ENCODE data around the gene FBH1.
A peak's percentile ranks its signal among the peaks of the same experiment; 100 is the strongest.
"Not testable (repeated sequence)": the region's sequence is repeated elsewhere in the genome, so short reads cannot be mapped to it uniquely, and the experiment has no call there.

Gene FBH1

DNA sequence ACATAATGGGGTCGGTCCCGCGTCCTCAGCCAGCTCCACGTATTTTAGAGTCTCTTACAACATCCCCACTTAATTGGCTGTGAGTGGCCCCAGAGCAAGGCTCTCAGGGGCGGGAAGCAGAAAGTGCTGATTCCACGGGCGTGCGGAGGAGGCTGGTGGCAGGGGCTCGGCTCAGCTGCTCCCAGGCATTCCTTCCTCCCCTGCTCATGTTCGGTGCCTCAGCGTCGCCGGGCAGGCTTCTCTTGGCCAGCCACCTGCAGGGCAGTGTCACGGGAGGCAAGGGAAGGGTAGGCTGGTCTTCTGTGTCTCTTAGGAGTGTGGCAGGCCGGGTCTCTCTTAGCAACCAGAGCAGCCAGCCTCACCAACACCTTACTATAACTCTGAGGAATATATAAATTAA is 53.5 kb downstream of the FBH1 start:
- no peak for DNase-seq

DNA sequence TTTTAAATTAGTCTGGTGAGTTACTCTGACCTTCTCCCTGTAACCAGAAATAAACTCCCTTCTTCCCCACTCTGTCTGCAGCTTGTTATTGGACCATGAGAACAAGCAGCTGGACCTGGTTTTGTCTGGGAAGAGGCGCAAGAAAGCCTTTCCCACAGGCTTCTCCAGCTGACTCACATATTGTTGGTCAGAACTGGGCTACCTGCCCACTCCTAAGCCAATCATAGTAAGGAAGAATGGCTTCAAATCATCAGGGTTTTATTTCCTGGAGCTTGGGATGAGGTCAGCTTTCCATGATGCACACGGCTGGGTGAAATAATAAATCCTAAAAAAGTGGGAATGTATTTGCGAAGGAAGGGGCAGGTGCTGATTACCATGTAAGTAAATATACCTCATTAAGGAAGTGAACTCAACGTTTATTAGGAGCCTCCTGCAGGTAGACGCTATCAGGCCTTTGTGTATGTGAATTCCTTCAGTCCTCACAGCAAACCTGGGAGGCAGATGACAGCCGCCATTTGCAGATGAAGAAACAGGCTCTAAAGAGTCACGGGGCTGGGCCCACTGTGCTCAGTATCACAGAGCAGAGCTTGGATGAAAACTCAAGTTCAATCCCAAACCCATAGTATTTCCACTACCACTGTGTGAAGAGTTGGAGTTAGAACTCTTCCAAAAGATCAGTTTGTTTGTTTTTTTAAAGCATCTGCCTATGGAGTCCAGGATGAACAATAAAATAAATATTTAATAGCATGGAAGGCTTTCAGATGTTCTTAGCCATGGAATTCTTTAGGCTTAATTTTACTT is 54.5 kb downstream of the FBH1 start:
- no peak for DNase-seq

DNA sequence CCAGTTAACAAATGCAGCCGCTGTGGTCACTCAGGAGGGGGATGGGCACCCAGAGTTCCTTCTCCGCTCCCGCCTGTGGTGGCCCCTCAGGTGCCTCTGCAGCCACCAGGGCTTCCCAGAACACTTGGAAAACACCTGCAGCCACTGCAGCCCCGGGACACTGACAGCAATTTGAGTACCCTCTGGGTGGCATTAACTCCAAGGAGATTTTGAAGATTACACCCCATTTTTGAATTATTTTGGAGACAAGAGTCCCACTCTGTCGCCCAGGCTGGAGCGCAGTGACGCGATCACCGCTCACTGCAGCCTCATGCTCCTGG is 55.1 kb downstream of the FBH1 start:
- no peak for DNase-seq

DNA sequence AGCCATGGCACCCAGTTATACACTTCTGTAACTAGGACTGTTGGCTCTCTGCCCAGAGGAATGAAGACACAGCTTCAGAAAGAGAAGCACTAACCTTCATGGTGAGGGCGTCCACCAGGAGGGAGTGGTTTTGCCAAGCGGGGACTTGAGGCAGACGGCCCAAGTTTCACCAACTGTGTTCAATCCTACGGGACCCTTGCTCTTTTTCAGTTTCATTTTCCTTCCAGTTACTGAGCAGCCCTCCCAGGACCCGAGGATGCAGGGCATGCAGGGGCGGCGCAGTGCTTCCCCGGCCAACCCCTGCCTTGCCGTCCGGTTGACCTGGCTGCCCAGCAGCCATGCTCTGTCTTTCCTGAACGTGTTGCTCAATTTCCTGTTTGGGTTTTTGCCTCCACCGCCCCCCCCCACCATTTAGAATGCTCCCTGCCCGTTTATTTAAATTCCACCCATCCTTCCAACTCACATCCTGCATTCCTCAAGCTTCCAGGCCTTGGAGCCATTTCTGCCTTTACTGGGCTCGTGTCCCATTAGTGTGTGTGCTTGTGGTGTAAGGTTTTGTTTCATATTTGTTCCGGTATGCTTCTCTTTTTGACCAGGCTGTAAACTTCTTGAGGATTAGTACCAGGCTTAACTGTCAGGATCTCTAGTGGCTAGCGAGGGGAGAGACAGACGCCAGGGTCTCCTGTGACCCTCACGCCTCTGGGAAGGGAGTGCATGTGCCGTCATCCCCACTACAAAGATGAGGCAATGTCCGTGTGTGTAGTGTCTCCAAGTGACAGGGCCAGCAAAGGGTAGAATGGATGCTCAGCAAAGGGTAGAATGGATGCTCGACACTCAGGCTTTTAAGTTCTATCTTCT is 55.7 kb downstream of the FBH1 start:
- no peak for DNase-seq

DNA sequence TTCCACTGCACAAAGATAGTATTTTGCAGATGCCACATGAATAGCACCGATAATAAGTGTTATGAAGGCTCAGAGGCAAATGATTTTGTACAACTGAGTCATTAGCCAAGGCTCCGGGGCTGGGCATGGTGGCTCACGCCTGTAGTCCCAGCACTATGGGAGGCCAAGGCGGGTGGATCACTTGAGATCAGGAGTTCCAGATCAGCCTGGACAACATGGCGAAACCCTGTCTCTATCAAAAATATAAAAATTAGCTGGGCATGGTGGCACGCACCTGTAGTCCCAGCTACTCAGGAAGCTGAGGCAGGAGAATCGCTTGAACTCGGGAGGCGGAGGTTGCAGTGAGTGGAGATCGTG is 56.4 kb downstream of the FBH1 start:
- DNase-seq = not testable (repeated sequence)

DNA sequence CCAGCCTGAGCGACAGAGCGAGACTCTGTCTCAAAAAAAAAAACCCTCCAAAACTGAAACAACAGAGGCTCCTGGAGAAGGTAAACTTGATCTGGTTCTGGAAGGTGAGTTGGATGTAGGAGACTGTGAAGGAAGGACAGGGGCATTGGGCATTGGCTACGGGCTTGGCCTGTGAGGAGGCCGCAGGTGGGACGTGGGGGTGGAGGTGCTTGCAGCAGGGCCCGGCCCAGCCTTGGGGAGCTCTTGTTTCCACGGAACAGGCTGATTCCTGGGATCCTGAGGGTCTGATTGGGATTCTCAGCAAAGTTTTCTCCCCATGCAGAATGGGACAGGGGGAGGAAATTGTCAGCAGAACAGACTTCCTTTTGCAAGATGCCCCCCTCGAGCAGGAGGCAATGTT is 56.7 kb downstream of the FBH1 start:
- DNase-seq = no peak

DNA sequence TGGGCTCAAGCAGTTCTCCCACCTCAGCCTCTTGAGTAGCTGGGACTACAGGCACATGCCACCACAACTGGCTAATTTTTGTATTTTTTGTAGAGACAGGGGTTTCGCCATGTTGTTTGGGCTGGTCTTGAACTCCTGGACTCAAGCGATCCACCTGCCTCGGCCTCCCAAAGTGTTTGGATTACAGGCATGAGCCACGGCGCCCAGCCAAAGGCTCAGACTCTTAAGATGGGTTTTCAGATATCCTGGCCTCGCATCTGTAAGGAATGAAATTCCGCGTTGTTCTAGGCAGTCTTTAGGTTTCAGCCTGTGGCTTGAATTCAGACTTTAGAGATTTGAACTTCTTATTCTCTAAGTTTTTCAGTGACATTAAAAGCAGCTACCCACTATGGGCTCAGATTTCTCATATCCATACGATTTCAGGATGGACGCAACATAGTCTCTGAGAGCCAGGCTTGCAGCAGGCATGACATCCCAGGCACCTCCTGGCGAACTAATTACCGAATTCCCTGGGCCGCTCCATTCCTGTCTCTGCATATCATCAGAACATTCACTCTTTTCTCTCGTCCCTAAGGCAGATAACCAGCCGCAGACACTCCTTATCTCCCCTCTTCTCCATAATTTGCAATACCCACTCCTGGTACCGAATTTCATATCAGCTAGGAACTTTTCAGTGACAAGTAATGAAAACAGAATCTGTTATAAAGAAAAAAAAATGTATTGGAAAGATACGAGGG is 57.6 kb downstream of the FBH1 start:
- no peak for DNase-seq

DNA sequence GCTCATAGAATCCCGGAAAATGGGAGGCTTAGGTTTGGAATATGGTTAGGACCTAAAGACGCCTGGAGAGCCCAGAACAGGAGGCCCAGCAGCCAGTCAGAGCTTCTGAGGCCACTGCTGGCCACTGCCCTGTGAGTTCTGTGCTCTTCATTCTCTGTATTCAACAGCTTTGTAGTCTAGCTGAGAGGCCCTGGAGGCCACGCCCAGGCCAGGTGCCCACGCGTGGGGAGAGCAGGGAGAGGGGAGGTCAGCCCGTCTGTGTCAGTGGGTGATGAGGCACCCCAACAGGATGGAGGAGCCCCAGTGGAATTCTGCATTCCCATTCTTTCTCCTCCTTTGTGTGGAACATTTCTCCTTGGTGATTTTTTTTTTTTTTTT is 58.2 kb downstream of the FBH1 start:
- no peak for DNase-seq

DNA sequence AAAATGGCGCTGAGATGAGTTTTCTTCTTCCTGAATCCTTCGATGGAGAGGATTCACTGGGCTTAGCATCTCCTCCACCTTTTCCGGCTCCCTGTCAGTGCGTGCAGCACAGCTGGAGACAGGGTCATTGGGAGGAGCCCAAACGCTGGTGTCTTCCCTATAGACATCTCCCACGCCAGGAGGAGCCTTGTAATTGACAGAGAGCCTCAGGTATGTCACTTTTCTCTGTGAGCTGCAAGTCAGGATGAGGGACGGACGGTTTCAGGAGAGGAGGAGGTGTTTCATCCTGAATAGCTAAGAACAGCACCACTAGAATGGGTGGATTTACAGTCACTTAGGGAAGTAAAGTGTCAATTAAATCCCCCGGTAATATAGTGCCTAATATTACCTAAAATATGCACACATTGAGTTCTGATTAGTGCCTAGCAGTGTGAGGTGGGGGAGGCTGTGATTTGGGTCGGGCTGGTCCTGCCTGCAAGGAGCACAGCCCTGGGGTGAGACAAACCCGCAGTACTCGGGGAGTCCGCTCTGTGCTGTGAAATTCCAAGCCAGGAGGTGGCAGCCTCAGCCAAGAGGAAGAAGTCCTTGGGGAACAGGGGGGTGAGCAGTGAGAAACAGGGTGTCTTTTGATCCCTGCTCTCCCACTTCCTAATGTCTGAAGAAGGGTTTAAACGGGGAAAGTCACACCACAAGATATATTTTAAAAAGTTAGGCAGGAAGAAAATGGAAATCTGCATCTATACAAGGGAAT is 59.1 kb downstream of the FBH1 start:
- peak; percentile 53 to 71 for DNase-seq

DNA sequence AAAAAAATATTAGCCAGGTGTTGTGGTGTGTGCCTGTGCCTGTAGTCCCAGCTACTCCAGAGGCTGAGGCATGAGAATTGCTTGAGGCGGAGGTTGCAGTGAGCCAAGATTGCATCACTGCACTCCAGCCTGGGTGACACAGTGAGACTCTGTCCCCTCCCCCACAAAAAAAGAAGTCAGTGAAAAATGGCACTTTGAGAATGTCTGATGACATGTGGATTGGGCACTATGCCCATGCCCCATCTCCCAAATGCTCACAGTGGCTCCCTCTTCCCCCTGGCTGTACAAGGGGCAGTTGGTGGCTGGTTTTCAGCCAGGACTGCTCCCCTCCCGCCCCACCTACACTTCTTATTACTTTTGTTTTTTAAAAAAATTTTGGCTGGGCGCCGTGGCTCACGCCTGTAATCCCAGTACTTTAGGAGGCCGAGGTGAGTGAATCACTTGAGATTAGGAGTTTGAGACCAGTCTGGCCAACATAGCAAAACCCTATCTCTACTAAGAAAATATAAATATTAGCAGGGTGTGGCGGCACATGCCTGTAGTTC is 61.2 kb downstream of the FBH1 start:
- DNase-seq = peak in 1 of 2 experiments; percentile 20

DNA sequence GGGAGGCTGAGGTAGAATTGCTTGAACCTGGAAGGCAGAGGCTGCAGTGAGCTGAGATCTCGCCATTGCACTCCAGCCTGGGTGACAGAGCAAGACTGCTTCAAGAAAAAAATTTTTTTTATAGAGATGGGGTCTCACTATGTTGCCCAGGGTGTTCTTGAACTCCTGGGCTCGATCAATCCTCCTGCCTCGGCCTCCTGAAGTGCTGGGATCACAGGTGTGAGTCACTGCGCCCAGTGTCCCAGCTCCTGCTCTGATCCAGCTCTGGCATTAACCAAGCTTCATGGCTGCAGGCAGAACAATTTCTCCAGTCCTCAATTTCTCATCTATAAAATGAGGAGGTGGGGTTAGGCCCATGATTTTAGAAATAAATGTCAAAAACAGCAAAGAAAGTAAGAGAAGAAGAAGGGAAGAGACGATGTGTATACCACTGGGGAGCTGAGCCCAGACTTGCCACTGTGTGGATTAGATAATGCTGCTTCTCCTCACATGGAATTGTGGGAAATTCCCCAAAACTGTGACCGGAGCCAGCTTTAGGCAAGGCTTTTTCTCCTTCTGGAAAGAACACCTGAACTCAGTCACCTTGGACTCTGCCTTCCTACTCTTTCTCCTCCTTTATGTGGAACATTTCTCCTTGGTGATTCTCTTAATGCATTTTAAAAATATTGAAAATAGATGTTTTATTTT is 61.8 kb downstream of the FBH1 start:
- DNase-seq = no peak

DNA sequence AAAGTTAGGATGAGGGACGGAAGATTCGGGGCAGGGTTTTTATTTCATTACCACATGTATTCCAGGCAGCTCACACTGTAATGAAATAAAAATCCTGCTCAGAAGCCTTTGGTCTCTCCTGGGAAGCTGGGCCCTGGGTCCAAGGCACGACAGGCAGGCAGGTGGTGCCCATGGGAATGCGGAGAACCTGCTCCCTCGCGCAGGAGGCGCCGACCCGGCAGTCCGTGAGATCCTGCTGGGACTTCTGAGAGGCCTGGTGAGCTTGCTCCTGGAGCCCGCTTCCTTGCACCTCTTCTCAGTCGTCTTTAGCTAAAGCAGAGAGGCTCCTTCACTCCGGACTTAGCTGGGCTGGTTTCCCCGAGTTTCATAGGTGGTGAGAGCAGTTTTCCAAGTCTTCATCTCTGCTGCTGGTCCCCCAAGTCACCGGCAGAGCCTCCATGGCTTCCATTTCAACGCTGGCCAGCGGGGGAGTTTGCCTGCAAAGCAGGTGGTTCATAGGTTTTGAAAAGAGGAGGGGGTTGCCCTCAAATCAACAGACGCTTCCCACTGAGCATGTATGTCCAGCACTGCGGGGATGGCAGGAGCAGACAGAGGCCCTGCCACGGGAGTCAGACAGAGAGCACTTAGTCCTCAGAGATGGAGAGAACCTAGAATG is 62.8 kb downstream of the FBH1 start:
- no peak for DNase-seq

DNA sequence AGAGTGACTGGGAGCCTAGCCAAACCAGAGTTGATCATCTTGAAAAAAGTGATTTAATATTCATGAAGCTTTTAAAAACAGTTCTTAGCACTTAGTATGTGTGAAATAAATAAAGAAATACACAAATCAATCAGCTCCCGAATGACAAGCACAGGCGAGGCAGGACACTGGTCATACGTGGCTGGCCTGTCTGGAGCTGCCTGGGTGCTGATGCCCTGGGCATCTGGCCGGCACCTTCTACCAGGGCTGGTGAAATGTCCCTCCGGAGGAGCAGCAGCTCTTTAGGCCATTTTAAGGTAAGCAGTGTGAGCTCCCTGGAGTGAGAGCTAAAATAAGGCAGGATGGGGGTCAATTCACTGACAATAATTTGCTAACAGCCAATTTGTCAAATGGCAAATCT is 63.6 kb downstream of the FBH1 start:
- DNase-seq = no peak

DNA sequence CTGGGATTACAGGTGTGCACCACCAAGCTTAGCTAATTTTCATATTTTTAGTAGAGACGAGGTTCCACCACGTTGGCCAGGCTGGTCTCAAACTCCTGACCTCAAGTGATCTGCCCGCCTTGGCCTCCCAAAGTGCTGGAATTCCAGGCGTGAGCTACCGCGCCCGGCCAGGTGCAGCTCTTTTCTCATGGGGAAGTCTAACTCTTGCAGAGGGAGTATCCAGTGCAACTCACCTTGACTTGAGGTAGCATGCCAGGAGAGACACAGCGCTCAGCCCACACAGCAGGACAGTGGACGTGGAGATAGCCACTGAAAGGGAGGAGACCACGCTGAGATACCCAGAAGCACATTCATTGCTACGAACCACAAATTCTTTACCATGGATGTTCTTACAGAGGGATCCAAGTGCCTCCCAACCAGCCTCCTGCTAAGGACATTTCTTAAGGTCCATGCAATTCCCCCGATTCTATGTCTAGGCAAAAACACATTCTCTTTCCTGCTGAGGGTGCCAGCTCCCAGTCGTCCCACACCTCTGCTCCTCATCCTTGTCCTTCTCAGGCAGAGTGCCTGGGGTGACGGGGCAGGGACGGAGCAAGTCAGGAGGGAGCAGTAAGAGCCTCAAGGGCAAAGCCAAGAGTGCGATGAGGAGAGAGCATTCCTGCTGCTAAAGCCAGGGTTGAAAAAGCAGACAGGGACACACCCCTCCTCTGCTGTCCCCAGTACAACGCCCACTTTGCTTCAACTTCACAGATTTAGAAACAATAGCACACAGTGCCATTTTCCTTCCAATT is 66.3 kb downstream of the FBH1 start:
- DNase-seq = no peak

DNA sequence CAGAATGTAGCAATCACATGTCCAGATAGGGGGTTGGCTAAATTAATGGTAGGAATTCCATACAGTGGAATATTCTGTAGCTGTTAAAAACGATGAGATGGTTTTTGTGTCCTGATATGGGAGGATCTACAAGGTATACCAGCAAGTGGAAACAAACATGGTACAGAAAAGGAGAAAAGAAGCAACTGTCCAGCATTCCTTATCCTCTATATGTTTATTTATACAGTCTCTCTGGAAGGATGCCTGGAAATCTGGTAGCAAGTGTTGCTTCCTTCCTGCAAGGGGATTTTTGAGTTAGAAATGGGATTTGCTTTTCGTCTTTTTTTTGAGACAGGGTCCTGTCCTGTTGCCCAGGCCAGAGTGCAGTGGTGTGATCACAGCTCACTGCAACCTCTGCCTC is 68.0 kb downstream of the FBH1 start:
- DNase-seq = no peak

DNA sequence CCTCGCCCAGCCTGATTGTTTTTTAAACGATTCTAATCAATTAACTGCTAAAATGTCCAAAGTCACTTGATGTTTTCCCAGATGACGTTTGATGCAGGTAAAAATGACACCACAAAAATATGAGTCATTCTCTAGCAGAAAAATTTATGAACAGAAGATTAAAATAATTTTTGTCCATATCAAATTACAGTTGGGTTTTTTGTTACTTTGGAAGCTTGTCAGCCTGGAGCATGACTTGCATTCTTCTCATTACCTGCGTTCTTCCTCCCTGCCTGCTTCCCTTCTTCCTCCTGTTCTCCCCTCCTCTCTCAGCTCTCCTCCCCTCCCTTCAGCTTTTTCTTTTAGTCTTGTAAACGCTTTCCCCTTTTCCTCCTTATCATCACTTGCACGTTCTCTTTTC is 68.6 kb downstream of the FBH1 start:
- DNase-seq = no peak

DNA sequence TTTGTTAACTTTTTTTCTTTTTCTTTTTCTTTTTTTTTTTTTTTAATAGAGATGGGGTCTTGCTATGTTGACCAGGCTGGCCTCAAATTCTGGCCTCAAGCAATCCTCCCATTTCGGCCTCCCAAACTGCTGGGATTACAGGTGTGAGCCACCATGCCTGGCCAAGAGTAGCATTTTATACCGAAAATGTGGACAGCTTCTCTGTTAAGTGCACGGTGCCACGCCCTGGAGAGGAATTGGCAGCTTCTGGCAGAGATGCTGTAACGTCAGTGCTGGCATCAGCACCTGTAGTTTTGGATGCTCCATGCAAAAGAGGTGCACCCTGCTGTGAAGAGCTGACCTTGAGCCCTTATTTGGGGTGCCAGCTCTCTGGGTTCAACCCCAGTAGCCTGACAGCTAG is 69.1 kb downstream of the FBH1 start:
- DNase-seq = no peak

DNA sequence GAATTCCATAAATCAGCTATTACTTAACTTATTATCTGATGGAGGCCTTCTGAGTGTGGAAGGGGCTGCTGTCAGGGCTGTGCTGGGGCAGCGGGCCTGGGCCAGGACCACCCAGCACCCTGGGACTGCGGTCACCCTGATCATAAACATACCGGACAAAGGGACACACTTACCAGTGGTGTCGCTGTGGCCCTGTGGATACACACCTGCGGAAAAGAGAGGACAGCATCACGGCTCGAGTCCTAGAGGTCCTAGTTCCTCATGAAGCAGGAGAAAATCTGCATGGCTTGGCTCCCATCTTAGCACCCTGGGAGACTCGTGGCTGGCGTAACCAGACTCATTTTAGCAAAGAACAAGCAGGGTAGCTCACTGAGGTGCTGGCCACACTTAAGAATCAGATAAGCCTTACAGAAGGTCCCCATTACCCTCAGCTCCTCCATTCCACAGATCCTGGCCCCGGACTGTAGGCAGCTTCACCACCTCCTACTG is 69.6 kb downstream of the FBH1 start:
- no peak for DNase-seq

DNA sequence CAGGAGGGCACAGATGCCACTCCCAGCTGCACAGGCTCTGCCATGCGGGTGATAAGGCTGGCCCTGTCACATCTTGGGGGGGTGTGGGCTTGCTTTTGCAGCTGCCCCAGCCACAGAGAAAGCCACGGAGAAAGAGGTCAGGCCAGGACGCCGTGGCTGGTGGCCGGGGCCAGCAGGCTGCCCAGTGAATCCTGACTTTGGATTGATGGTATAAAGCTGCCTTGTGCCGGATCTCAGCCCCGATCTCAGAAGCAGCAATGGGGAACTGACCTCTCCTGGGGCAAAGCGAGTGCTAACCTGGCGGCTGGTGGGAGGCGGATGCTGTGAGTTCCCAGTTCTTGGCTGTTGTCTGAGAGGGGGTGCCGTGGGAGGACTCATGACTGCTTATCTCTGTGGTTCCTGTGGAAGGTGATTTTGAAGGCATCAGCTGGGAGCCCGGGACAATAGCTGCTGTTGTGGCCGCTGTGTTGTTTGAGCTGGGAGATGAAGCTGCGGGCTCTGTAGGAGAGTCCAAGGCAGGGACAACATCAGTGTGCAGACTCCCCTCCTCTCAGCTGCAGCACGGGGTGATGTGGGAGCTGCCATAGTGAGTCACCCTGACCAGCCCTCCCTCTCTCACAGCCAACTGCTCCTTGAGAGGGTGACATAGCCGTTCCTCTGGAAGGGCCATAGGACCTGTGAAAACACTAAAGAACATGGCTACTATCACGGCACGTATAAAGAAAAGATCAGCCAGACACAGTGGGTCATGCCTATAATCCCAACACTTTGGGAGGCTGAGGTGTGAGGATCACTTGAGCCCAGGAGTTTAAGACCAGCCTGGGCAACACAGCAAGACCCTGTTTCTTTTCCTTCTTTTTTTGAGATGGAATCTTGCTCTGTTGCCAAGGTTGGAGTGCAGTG is 70.3 kb downstream of the FBH1 start:
- DNase-seq = no peak

DNA sequence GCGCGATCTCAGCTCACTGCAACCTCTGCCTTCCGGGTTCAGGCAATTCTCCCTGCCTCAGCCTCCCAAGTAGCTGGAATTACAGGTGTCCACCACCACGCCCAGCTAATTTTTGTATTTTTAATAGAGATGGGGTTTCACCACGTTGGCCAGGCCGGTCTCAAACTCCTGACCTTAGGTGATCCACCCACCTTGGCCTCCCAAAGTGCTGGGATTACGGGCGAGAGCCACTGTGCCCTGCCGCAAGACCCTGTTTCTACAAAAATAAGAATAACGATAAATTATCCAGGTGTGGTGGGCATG is 70.9 kb downstream of the FBH1 start:
- DNase-seq = not testable (repeated sequence)
